Measurements from ENCODE around the gene STMN3.
"Not testable (repeated sequence)": the region's sequence is repeated elsewhere in the genome, so short reads cannot be mapped to it uniquely, and the experiment has no call there.

Gene STMN3

GRCh38 chr20:63612276-63612931 lies 40.8 kb downstream of the STMN3 start:
- DNase-seq (ENCODE audit: low read depth): no peak

GRCh38 chr20:63611646-63612045 lies 41.6 kb downstream of the STMN3 start:
- no peak for DNase-seq (ENCODE audit: low read depth)

- DNase-seq (ENCODE audit: low read depth): no peak
Observed at GRCh38 chr20:63610581-63611435, 42.4 kb downstream of the STMN3 start.

- DNase-seq (ENCODE audit: low read depth): no peak
Observed at GRCh38 chr20:63606686-63607085, 46.5 kb downstream of the STMN3 start.

GRCh38 chr20:63602321-63602720 lies 50.9 kb downstream of the STMN3 start:
- DNase-seq (ENCODE audit: low read depth): no peak

- not testable (repeated sequence) for DNase-seq (ENCODE audit: low read depth)
Observed at GRCh38 chr20:63601679-63602078, 51.5 kb downstream of the STMN3 start.

- no peak for DNase-seq (ENCODE audit: low read depth)
Observed at GRCh38 chr20:63599396-63600050, 53.7 kb downstream of the STMN3 start.

- DNase-seq (ENCODE audit: low read depth): no peak
Observed at GRCh38 chr20:63598479-63599395, 54.5 kb downstream of the STMN3 start.

- no peak for DNase-seq (ENCODE audit: low read depth)
Observed at GRCh38 chr20:63597651-63598478, 55.4 kb downstream of the STMN3 start.

GRCh38 chr20:63596423-63596822 lies 56.8 kb downstream of the STMN3 start:
- no peak for DNase-seq (ENCODE audit: low read depth)

- no peak for DNase-seq (ENCODE audit: low read depth)
Observed at GRCh38 chr20:63595416-63596127, 57.7 kb downstream of the STMN3 start.

GRCh38 chr20:63594043-63594561 lies 59.1 kb downstream of the STMN3 start:
- DNase-seq (ENCODE audit: low read depth): no peak

GRCh38 chr20:63592661-63593060 lies 60.6 kb downstream of the STMN3 start:
- no peak for DNase-seq (ENCODE audit: low read depth)

- DNase-seq (ENCODE audit: low read depth): no peak
Observed at GRCh38 chr20:63591786-63592355, 61.4 kb downstream of the STMN3 start.

GRCh38 chr20:63591147-63591533 lies 62.1 kb downstream of the STMN3 start:
- DNase-seq (ENCODE audit: low read depth): no peak

- no peak for DNase-seq (ENCODE audit: low read depth)
Observed at GRCh38 chr20:63590218-63591146, 62.7 kb downstream of the STMN3 start.

All from stimulated activated CD8-positive, alpha-beta memory T cell treated with anti-CD3 and anti-CD28 coated beads, Interleukin-15, amount 100 ng/mL, for 24 hours (primary cell).